ENCODE results near the gene ETDC. TPM values are rescaled to one million over a fixed set of nuclear protein-coding genes. Genes with fewer than 3 reads are reported as not detected.
"Not testable (repeated sequence)": the region's sequence is repeated elsewhere in the genome, so short reads cannot be mapped to it uniquely, and the experiment has no call there.

ETDC gene
- polyA plus RNA-seq (ENCODE audit: insufficient read length in 3 of 3): not detected
- long read RNA-seq, donor 1: 0 reads
- long read RNA-seq, donor 2: 0 reads
- long read RNA-seq, donor 3: 0 reads
- long read RNA-seq, donor 4: 0 reads
- long read RNA-seq, donor 5: 0 reads
- long read RNA-seq, donor 6: 0 reads
- long read RNA-seq, donor 7: 0 reads
- long read RNA-seq, donor 8: 0 reads
- long read RNA-seq, donor 9: 0 reads
- long read RNA-seq, donor 10: 0 reads
- long read RNA-seq, donor 11: 0 reads
- long read RNA-seq, donor 12: 0 reads
- long read RNA-seq, donor 13: 0 reads
- long read RNA-seq, donor 14: 0 reads
- long read RNA-seq, donor 15: 0 reads
- long read RNA-seq, donor 16, partial matches to known transcripts: 0 of 1 reads
- long read RNA-seq, donor 16, other reads (novel, unspliced or antisense): 0 of 1 reads

DNA sequence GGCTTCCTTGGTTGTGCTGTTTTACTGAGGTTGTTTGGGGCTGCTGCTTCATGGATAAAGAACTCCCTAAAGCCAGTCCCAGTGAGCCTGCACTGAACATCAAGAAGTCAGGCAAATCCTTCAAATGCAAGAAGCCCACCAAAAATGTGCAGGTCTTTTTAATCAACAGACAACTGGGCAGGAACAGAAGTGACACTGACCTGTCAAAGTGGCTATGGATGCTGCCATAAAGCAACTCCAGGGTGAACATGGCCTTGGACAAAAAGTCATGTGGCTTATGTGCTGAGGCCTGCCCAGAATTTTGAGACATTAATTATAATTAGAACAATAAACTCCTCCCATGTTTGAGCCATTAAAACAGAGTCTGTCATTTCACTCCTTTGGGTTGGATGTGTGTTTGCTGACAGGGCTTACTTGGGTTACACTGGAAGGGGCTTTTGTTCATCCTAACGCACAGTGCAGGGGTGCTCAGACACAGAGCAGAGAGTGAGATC, at the start of gene ETDC:
Gene ETDC, plus strand, starts transcription at position 51 of the 494 bp plus-strand sequence. Its CDS starts 0 bp downstream, at position 51.
- DNase-seq (ENCODE audit: extremely low read depth in 1 of 11, low read depth in 9 of 11, low spot score in 4 of 11): no peak

DNA sequence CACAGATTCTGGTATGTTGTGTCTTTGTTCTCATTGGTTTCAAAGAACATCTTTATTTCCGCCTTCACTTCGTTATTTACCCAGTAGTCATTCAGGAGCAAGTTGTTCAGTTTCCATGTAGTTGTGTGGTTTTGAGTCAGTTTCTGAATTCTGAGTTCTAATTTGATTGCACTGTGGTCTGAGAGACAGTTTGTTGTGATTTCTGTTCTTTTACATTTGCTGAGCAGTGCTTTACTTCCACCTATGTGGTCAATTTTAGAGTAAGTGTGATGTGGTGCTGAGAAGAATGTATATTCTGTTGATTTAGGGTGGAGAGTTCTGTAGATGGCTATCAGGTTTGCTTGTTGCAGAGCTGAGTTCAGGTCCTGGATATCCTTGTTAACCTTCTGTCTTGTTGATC, 48.3 kb upstream of the ETDC start:
- not testable (repeated sequence) for DNase-seq (ENCODE audit: extremely low read depth in 1 of 11, low read depth in 9 of 11, low spot score in 4 of 11)

GRCh38 chrX:135263376-135263775, 45.9 kb upstream of the ETDC start:
- not testable (repeated sequence) for DNase-seq (ENCODE audit: extremely low read depth in 1 of 11, low read depth in 9 of 11, low spot score in 4 of 11)

GRCh38 chrX:135264206-135264605, 45.1 kb upstream of the ETDC start:
- DNase-seq (ENCODE audit: extremely low read depth in 1 of 11, low read depth in 9 of 11, low spot score in 4 of 11): no peak

DNA sequence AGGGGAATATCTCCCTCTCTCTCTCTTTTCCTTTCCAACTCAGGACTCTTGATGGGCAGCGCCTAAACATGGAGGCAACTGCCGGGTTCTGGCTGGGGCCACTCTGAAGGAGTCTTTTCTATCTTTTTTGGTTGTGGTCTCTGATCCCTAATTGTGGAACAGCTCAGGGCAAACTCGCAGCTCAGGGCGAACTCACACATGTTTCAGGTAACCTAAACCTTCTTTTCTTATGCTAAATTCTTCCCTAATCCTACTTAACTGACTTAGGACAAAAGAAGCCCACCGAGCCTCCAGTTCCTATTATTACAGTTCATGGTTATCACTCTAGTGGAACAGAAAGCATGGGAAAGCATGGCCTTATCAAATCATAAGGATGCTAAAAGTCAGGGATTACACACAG, 36.1 kb upstream of the ETDC start:
- no peak for DNase-seq (ENCODE audit: extremely low read depth in 1 of 11, low read depth in 9 of 11, low spot score in 4 of 11)

DNA sequence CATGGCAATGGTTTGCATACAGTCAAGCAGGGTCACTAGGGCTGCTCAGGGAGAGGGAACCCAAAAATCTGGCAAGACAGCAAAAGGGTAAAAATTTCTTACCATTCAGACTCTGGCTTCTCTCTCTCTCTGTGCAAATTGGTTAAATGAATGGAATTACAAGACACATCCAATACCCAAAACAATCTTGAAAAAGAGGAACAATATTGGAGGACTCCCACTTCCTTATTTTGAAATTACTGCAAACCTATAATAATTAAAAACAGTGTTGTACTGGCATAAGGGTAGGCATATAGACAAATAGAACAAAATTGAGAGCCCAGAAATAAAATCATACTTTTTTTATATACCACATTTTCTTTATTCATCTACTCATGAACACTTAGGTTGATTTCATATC, 33.3 kb upstream of the ETDC start:
- DNase-seq (ENCODE audit: extremely low read depth in 1 of 11, low read depth in 9 of 11, low spot score in 4 of 11): no peak

- no peak for DNase-seq (ENCODE audit: extremely low read depth in 1 of 11, low read depth in 9 of 11, low spot score in 4 of 11)
Observed at GRCh38 chrX:135287266-135287823, 21.9 kb upstream of the ETDC start.

DNA sequence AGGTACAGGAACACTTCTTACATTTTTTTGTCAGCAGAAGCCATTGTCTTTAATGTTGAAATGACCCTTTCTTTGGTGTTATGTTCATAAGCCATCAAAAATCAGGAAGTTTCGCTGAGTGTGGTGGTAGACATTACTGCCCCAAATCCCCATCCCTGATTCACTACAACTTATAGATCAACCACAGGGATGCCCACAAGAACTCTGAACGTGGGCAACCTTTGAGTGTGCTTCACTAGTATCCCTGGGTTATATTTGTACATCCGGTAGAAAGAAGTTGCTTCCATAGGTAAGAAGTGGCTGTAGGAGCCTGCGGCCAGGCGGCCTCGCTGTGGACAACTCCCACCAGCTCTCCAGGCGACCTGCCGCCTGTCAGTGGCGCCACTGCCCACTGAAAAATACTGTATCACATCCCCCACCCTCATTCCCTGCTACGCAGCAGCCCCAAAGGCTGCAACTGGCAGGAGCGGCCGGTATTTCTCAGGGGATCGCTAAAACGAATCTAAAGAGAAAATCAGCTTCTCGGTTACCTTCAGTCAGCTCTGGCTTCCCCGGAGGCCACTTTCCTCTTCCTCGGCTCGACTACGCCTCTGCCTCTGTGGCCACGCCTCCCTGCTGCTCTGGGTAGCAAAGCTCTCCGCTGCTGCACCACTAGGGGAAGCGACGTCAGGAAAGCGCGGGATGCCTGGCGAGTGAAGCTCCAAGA, 13.9 kb upstream of the ETDC start:
- DNase-seq (ENCODE audit: extremely low read depth in 1 of 11, low read depth in 9 of 11, low spot score in 4 of 11): peak; percentile 6 to 48 (median 24)

DNA sequence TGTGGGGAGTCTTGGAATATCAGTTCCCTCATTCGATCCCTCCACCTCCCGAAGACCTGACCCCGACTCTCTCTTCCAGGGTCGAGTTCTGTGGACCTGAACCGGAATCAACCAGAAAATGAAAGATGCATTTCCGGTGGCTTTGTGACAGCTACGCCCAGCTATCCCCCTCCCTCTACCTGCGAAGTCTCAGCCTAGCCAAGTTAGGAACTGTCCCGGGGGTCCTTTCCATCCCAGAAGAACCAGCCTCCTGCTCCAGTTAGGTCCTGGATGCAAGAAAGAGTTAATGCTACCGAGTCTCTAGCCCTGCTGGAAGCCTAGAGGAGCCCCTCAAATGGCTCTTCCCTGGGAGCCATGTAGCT, 13.4 kb upstream of the ETDC start:
- peak in 1 of 11 donors; percentile 1 for DNase-seq (ENCODE audit: extremely low read depth in 1 of 11, low read depth in 9 of 11, low spot score in 4 of 11)

GRCh38 chrX:135302269-135302873, 6.9 kb upstream of the ETDC start:
- DNase-seq (ENCODE audit: extremely low read depth in 1 of 11, low read depth in 9 of 11, low spot score in 4 of 11): peak in 1 of 11 donors; percentile 7

DNA sequence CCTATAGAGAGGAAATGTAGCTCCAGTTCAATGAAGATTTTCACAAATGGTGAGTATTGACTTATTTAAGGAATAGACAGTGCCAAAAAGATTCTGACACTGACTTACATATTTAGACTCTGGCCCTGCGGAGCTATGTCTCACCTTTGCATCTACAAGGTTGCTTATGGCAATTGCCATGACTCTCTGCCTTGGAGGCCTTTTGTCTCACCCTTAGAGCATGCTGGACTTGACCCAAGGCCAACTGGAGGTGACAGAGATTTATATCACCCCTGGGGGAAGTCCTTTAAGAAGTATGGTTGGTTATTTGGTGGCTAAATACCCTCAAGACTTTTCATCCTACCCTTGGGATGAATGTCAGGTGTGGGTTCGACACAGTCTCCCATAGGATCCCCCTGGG, 4.5 kb upstream of the ETDC start:
- no peak for DNase-seq (ENCODE audit: extremely low read depth in 1 of 11, low read depth in 9 of 11, low spot score in 4 of 11)

- DNase-seq (ENCODE audit: extremely low read depth in 1 of 11, low read depth in 9 of 11, low spot score in 4 of 11): no peak
Observed at GRCh38 chrX:135307171-135307570, 2.1 kb upstream of the ETDC start.

DNA sequence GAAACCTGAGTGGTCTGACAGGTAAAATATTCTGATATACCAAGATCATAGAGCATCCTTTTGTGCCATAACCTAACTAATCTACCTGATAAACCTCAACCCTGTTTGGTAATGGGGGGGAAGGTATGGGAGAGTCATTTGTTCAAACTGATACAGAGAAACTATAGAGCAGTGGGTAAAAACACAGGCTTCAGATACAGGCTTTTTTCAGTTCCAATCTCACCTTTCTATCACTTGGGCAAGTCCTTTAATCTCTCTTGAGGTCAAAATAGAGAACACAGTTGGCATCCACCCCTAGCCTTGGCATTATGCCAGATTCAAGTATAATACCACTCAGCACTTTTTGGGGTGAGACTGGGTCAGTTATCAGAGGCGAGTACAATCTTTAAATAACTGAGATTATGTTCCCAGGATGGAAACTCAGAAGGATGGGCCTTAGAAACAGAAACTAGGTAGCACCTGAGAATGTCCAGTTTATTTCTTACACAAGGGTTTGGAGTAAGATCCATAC, 880 bp upstream of the ETDC start:
- no peak for DNase-seq (ENCODE audit: extremely low read depth in 1 of 11, low read depth in 9 of 11, low spot score in 4 of 11)

GRCh38 chrX:135315864-135316263, 6.6 kb downstream of the ETDC start:
- DNase-seq (ENCODE audit: extremely low read depth in 1 of 11, low read depth in 9 of 11, low spot score in 4 of 11): no peak

GRCh38 chrX:135324463-135324862, 15.2 kb downstream of the ETDC start:
- no peak for DNase-seq (ENCODE audit: extremely low read depth in 1 of 11, low read depth in 9 of 11, low spot score in 4 of 11)

DNA sequence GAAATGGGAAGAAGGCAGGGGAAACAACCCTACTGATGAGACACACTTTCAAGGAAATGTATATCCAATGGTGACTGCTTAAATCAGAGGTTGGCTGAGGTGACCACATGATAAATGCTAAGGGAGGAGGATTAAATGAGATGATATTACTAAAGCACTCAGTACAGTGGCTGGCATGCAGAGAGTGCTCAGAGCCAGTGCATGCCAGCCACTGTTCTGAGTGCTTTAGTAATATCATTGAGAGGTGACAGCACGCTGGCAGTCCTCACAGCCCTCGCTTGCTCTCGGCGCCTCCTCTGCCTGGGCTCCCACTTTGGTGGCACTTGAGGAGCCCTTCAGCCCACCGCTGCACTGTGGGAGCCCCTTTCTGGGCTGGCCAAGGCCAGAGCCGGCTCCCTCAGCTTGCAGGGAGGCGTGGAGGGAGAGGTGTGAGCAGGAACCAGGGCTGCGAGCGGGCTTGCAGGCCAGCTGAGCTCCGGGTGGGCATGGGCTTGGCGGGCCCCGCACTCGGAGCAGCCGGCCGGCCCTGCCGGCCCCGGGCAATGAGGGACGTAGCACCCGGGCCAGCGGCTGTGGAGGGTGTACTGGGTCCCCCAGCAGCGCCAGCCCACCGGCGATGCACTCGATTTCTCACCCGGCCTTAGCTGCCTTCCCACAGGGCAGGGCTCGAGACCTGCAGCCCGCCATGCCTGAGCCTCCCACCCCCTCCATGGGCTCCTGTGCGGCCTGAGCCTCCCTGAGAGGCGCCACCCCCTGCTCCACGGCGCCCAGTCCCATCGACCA, 15.9 kb downstream of the ETDC start:
- not testable (repeated sequence) for DNase-seq (ENCODE audit: extremely low read depth in 1 of 11, low read depth in 9 of 11, low spot score in 4 of 11)

DNA sequence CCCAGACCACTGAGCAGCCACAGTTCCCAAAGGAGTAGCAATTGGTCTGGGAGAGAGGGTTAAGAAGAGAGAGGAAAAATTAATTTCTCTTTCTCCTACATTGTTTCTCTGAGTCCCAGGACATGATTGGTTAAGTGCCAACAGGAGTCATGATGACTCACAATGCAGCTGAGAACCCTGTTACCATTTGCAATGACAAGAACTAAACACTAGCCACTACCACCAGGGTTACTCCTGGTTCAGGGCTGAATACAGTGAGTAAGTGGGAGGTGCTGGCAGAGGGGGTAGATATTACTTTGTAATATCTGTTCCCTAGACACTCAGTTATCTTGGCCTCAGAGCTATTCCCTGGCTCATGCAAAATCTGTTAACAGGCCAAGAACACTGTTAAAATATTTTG, 18.0 kb downstream of the ETDC start:
- DNase-seq (ENCODE audit: extremely low read depth in 1 of 11, low read depth in 9 of 11, low spot score in 4 of 11): no peak

DNA sequence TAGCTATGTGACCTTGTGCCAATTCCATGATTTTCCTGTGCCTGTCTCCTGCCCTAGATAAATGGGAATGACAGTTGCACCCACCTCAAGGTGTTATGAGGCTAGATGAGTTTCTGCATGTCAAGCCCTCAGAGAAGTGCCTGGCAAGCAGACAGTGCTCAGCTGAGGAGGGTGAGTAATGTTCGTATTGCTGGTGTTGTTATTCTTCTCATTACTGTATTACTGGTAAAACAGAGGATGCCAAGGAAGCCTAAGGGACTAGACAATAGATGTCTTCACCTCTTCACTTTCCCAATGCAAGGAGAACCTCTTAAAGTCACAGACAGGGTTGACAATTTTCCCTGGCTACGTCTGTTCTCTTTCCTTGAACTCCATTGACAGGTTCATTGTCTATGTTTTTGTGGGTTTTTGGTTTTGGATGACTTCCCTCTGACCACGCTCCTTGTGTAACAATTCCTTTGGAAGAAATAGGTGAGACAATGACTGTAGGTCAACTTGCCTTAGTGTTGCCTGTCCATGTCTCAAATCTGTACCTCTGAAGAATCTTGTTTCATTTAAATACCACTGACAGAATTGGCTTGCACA, 19.2 kb downstream of the ETDC start:
- no peak for DNase-seq (ENCODE audit: extremely low read depth in 1 of 11, low read depth in 9 of 11, low spot score in 4 of 11)
